H9 (cell line): ENCODE data around the gene KCNMA1. TPM values are rescaled to one million over a fixed set of nuclear protein-coding genes. Genes with fewer than 3 reads are reported as not detected.

Source experiments
- DNase-seq: peaks from one replicate; pipeline ENCODE4 v3.0.0-alpha.2; 2017
- H2AFZ ChIP-seq: one replicate; pipeline ENCODE4 v1.6.1; 2013; ENCODE audit warnings: mild to moderate bottlenecking, low read length, control low read depth, moderate library complexity
- H2AK5ac ChIP-seq: 2 replicates; pipeline ENCODE4 v1.6.1; 2013; ENCODE audit warnings: low read length, control low read depth, mixed read lengths; ENCODE audit not compliant: insufficient read length
- H2BK120ac ChIP-seq: one replicate; pipeline ENCODE4 v1.6.1; 2013; ENCODE audit warnings: low read depth, mild to moderate bottlenecking, low read length, control low read depth, inconsistent platforms; ENCODE audit not compliant: poor library complexity, severe bottlenecking
- H2BK12ac ChIP-seq: 2 replicates; pipeline ENCODE4 v1.6.1; 2013; ENCODE audit warnings: low read length, control low read depth, mixed read lengths, low read depth; ENCODE audit not compliant: insufficient read length
- H2BK15ac ChIP-seq: 2 replicates; pipeline ENCODE4 v1.6.1; 2013; ENCODE audit warnings: low read depth, low read length, control low read depth
- H2BK20ac ChIP-seq: one replicate; pipeline ENCODE4 v1.6.1; 2013; ENCODE audit warnings: low read depth, mild to moderate bottlenecking, low read length, control low read depth, inconsistent platforms; ENCODE audit not compliant: poor library complexity, severe bottlenecking
- H2BK5ac ChIP-seq: 2 replicates; pipeline ENCODE4 v1.6.1; 2013; ENCODE audit warnings: low read length, control low read depth, mixed read lengths; ENCODE audit not compliant: insufficient read length
- H3K14ac ChIP-seq: 2 replicates; pipeline ENCODE4 v1.6.1; 2013; ENCODE audit warnings: low read length, control low read depth; ENCODE audit not compliant: insufficient read depth
- H3K18ac ChIP-seq: 2 replicates; pipeline ENCODE4 v1.6.1; 2013; ENCODE audit warnings: low read depth, mild to moderate bottlenecking, mixed read lengths, low read length, control low read depth; ENCODE audit not compliant: insufficient read length
- H3K23ac ChIP-seq: 2 replicates; pipeline ENCODE4 v1.6.1; 2013; ENCODE audit warnings: low read length, control low read depth, mixed read lengths, low read depth; ENCODE audit not compliant: insufficient read length
- H3K23me2 ChIP-seq: 2 replicates; pipeline ENCODE4 v1.6.1; 2013; ENCODE audit warnings: low read depth, mild to moderate bottlenecking, mixed read lengths, low read length, control low read depth; ENCODE audit not compliant: insufficient read length, poor library complexity, severe bottlenecking
- H3K27ac ChIP-seq: 2 replicates; pipeline ENCODE4 v1.5.1; 2013; ENCODE audit warnings: low read length, control low read depth, mixed read lengths, low read depth; ENCODE audit not compliant: insufficient read length
- H3K27me3 ChIP-seq: 2 replicates; pipeline ENCODE4 v1.6.1; 2013; ENCODE audit warnings: low read length, control low read depth, inconsistent platforms; ENCODE audit not compliant: insufficient read depth
- H3K4ac ChIP-seq: 2 replicates; pipeline ENCODE4 v1.6.1; 2013; ENCODE audit warnings: low read depth, mild to moderate bottlenecking, control low read depth, inconsistent platforms, low read length, moderate library complexity
- H3K4me1 ChIP-seq: 2 replicates; pipeline ENCODE4 v1.6.1; 2013; ENCODE audit warnings: low read length, control low read depth, inconsistent platforms; ENCODE audit not compliant: insufficient read depth
- H3K4me2 ChIP-seq: 2 replicates; pipeline ENCODE4 v1.6.1; 2013; ENCODE audit warnings: low read length, control low read depth, mixed read lengths; ENCODE audit not compliant: insufficient read length, insufficient read depth
- H3K56ac ChIP-seq: 2 replicates; pipeline ENCODE4 v1.6.1; 2013; ENCODE audit warnings: low read depth, mild to moderate bottlenecking, mixed read lengths, low read length, control low read depth; ENCODE audit not compliant: insufficient read length
- H3K79me1 ChIP-seq: 2 replicates; pipeline ENCODE4 v1.6.1; 2013; ENCODE audit warnings: low read depth, mild to moderate bottlenecking, moderate library complexity, low read length, control low read depth, inconsistent platforms; ENCODE audit not compliant: insufficient read depth, poor library complexity, severe bottlenecking
- H3K79me2 ChIP-seq: 2 replicates; pipeline ENCODE4 v1.6.1; 2013; ENCODE audit warnings: low read length, control low read depth, inconsistent platforms; ENCODE audit not compliant: insufficient read depth
- H3K9ac ChIP-seq: 2 replicates; pipeline ENCODE4 v1.6.1; 2013; ENCODE audit warnings: low read length, control low read depth, mixed read lengths; ENCODE audit not compliant: insufficient read length; ENCODE audit errors: extremely low read depth
- H3K9me3 ChIP-seq: one replicate; pipeline ENCODE4 v1.6.1; 2013; ENCODE audit warnings: low read depth, low read length, inconsistent platforms; ENCODE audit not compliant: control insufficient read depth
- H3T11ph ChIP-seq: one replicate; pipeline ENCODE4 v1.6.1; 2013; ENCODE audit warnings: mild to moderate bottlenecking, low read length, control low read depth, inconsistent platforms
- H4K20me1 ChIP-seq: one replicate; pipeline ENCODE4 v1.6.1; 2013; ENCODE audit not compliant: control insufficient read depth, insufficient read length, insufficient read depth
- H4K5ac ChIP-seq: 2 replicates; pipeline ENCODE4 v1.6.1; 2013; ENCODE audit warnings: low read depth, mild to moderate bottlenecking, mixed read lengths, low read length, control low read depth; ENCODE audit not compliant: insufficient read length
- H4K8ac ChIP-seq: replicated peaks from 2 replicates; pipeline ENCODE4 v1.6.1; 2013; ENCODE audit warnings: low read length, control low read depth, mixed read lengths, low read depth; ENCODE audit not compliant: insufficient read length
- H4K91ac ChIP-seq: 2 replicates; pipeline ENCODE4 v1.6.1; 2013; ENCODE audit warnings: low read depth, mild to moderate bottlenecking, moderate library complexity, mixed read lengths, low read length, control low read depth; ENCODE audit not compliant: insufficient read length
- H3K27ac Mint-ChIP-seq, 3 experiments: 2 replicates in 2 of 3; 3 replicates in 1 of 3; pipeline ENCODE4 v1.8.0; 2020 to 2021; ENCODE audit warnings: mixed read lengths in 3 of 3, mild to moderate bottlenecking in 1 of 3, moderate library complexity in 1 of 3
- H3K27me3 Mint-ChIP-seq: 2 replicates; pipeline ENCODE4 v1.8.0; 2021; ENCODE audit warnings: low read depth, mild to moderate bottlenecking, moderate library complexity, mixed read lengths
- H3K36me3 Mint-ChIP-seq, 3 experiments: 2 replicates in 2 of 3; 3 replicates in 1 of 3; pipeline ENCODE4 v1.8.0; 2020 to 2021; ENCODE audit warnings: low read depth in 3 of 3, mixed read lengths in 3 of 3; ENCODE audit not compliant: insufficient read depth in 1 of 3
- H3K4me1 Mint-ChIP-seq, 2 experiments: 2 replicates each; pipeline ENCODE4 v1.8.0; 2020; ENCODE audit warnings: mixed read lengths in 2 of 2
- H3K4me3 Mint-ChIP-seq, 2 experiments: 2 replicates in 1 of 2; 3 replicates in 1 of 2; pipeline ENCODE4 v1.8.0; 2020 to 2021; ENCODE audit warnings: mild to moderate bottlenecking in 2 of 2, mixed read lengths in 2 of 2, moderate library complexity in 1 of 2
- H3K9me3 Mint-ChIP-seq, 2 experiments: 2 replicates in 1 of 2; 3 replicates in 1 of 2; pipeline ENCODE4 v1.8.0; 2020; ENCODE audit warnings: mild to moderate bottlenecking in 2 of 2, mixed read lengths in 2 of 2, moderate library complexity in 1 of 2
- WGBS: extraction: QIAGEN DNeasy Blood & Tissue Kit; methylation state at CpG from one replicate; pipeline ENCODE4 v1.1.7; 2013; ENCODE audit warnings: missing lambda C conversion rate, low lambda C conversion rate, mixed read lengths; ENCODE audit not compliant: insufficient read length; ENCODE audit errors: extremely low coverage; 5-methylcytosine and 5-hydroxymethylcytosine counted together
- total RNA-seq: library from RNA; stranded (reverse); gene quantifications from 2 replicates; pipeline ENCODE4 v1.2.1, GENCODE V29; 2021
- TF ChIP-seq, protein P1 (sequence below): fragments of 200-600 bp; sonication (generic); conservative IDR thresholded peaks from 3 replicates; pipeline ENCODE4 v1.8.0; 2021; ENCODE audit warnings: antibody characterized with exemption, mild to moderate bottlenecking

Gene KCNMA1
- total RNA-seq, 1 experiment from 2014 or later: 2.0 TPM

DNA sequence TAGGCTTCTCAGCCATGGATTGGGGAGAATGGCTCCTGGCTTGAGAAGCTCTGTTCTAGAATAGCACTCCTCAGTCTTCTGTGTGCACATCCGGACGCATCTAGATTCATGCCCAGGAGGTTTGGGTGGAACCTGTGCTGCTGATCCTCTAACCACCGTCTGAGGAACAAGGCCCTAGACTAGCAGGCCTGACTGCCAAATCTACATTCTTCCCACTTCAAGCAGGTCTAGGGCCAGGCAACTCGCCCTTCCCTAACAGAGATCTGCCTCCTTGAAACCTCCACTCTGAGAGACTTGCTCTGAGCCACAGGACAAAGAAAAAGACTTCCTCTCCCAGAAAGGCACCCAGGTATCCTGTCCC, 61.6 kb downstream of the KCNMA1 start:
- no peak overlapping the region for H3T11ph ChIP-seq
- no peaks in the 10 kb centered on the region; the same call in 1 of the 2 replicates for H3K27me3 Mint-ChIP-seq
- H2BK20ac ChIP-seq: no peak overlapping the region
- H4K20me1 ChIP-seq: no peaks in the 10 kb centered on the region
- TF ChIP-seq, protein P1, sequence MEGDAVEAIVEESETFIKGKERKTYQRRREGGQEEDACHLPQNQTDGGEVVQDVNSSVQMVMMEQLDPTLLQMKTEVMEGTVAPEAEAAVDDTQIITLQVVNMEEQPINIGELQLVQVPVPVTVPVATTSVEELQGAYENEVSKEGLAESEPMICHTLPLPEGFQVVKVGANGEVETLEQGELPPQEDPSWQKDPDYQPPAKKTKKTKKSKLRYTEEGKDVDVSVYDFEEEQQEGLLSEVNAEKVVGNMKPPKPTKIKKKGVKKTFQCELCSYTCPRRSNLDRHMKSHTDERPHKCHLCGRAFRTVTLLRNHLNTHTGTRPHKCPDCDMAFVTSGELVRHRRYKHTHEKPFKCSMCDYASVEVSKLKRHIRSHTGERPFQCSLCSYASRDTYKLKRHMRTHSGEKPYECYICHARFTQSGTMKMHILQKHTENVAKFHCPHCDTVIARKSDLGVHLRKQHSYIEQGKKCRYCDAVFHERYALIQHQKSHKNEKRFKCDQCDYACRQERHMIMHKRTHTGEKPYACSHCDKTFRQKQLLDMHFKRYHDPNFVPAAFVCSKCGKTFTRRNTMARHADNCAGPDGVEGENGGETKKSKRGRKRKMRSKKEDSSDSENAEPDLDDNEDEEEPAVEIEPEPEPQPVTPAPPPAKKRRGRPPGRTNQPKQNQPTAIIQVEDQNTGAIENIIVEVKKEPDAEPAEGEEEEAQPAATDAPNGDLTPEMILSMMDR: no peak
- H4K5ac ChIP-seq: no peak overlapping the region
- no peak overlapping the region for H3K27ac Mint-ChIP-seq
- H2BK15ac ChIP-seq: no peak overlapping the region
- no peak overlapping the region for H2AFZ ChIP-seq
- no peak overlapping the region for H3K4ac ChIP-seq
- DNase-seq: no peak
- no peak overlapping the region for H3K14ac ChIP-seq
- no peak overlapping the region for H4K91ac ChIP-seq
- WGBS: no CpG with 5 or more reads among the region's 4 CpGs
- no peak overlapping the region for H3K18ac ChIP-seq
- no peak overlapping the region for H2BK12ac ChIP-seq
- peaks cover 0 to 7% of the 10 kb centered on the region in 2 experiments; a peak in 1 of 4 replicates for H3K4me1 Mint-ChIP-seq
- H3K23me2 ChIP-seq: no peaks in the 10 kb centered on the region
- H3K79me2 ChIP-seq: no peaks in the 10 kb centered on the region
- H3K79me1 ChIP-seq: no peaks in the 10 kb centered on the region
- no peaks in the 10 kb centered on the region; a peak in 1 of 5 replicates for H3K9me3 Mint-ChIP-seq
- no peaks in the 10 kb centered on the region for H3K27me3 ChIP-seq
- H2AK5ac ChIP-seq: no peak overlapping the region
- no peak overlapping the region for H3K4me2 ChIP-seq
- no peaks in the 10 kb centered on the region for H3K4me1 ChIP-seq
- no peak overlapping the region for H3K9ac ChIP-seq
- no peak overlapping the region for H3K4me3 Mint-ChIP-seq
- no peak overlapping the region for H2BK120ac ChIP-seq
- H3K36me3 Mint-ChIP-seq: no peaks in the 10 kb centered on the region
- H3K9me3 ChIP-seq: no peaks in the 10 kb centered on the region
- no peak overlapping the region for H3K27ac ChIP-seq
- H2BK5ac ChIP-seq: no peak overlapping the region
- no peak overlapping the region for H3K23ac ChIP-seq
- no peak overlapping the region for H3K56ac ChIP-seq
- no peak overlapping the region for H4K8ac ChIP-seq
